Caco-2 (cell line): ENCODE data around the gene CFAP107. TPM values are rescaled to one million over a fixed set of nuclear protein-coding genes. Genes with fewer than 3 reads are reported as not detected.

Source experiments
- BruUV-seq: library from RNA; stranded (reverse); fragments of 400-500 nt; replicated peaks from 2 replicates; lab custom pipeline; 2021; lab: Mats Ljungman, UMichigan
- CTCF ChIA-PET: fragments of 300-600 bp; sonication (Branson Sonifier 250); formaldehyde crosslinking; loops from one replicate; lab custom pipeline; 2022; ENCODE audit warnings: antibody characterized with exemption; lab: Charles Lee
- POLR2A ChIA-PET: fragments of 300-600 bp; sonication (Branson Sonifier 250); formaldehyde crosslinking; loops from one replicate; lab custom pipeline; 2022; ENCODE audit warnings: antibody characterized with exemption; lab: Charles Lee
- DNase-seq, 2 experiments: peaks; one replicate each; pipeline versions ENCODE4 v3.0.0 to v3.0.0-alpha.2; 2020 to 2022
- H3K27me3 ChIP-seq: replicated peaks from 2 replicates; pipeline ENCODE4 v1.6.0; 2011; ENCODE audit warnings: low read length; ENCODE audit not compliant: control insufficient read depth, insufficient read depth
- H3K36me3 ChIP-seq: 2 replicates; pipeline ENCODE4 v1.5.1; 2011; ENCODE audit warnings: low read length; ENCODE audit not compliant: control insufficient read depth, insufficient read depth
- H3K4me1 ChIP-seq: fragments of 250-450 bp; sonication (Bioruptor Pico); 2 replicates; pipeline ENCODE4 v1.5.1; 2020; ENCODE audit warnings: mild to moderate bottlenecking
- H3K4me3 ChIP-seq: 2 replicates; pipeline ENCODE4 v1.5.1; 2011; ENCODE audit warnings: low read depth, mild to moderate bottlenecking, control low read depth, low read length
- H3K9me3 ChIP-seq: fragments of 250-450 bp; sonication (Bioruptor Pico); 2 replicates; pipeline ENCODE4 v1.5.1; 2020; ENCODE audit warnings: mild to moderate bottlenecking, moderate library complexity
- H3K27ac Mint-ChIP-seq: one replicate; pipeline ENCODE4 v1.8.0; 2022; ENCODE audit warnings: mixed read lengths; ENCODE audit not compliant: unreplicated experiment
- H3K27me3 Mint-ChIP-seq: one replicate; pipeline ENCODE4 v1.8.0; 2022; ENCODE audit warnings: mixed read lengths; ENCODE audit not compliant: insufficient read depth, unreplicated experiment
- H3K36me3 Mint-ChIP-seq: one replicate; pipeline ENCODE4 v1.8.0; 2022; ENCODE audit warnings: mild to moderate bottlenecking, mixed read lengths; ENCODE audit not compliant: insufficient read depth, unreplicated experiment
- H3K4me1 Mint-ChIP-seq: one replicate; pipeline ENCODE4 v1.8.0; 2022; ENCODE audit warnings: low read depth, mixed read lengths; ENCODE audit not compliant: unreplicated experiment
- H3K4me3 Mint-ChIP-seq: one replicate; pipeline ENCODE4 v1.8.0; 2022; ENCODE audit warnings: mild to moderate bottlenecking, moderate library complexity, mixed read lengths; ENCODE audit not compliant: unreplicated experiment
- H3K9me3 Mint-ChIP-seq: one replicate; pipeline ENCODE4 v1.8.0; 2022; ENCODE audit warnings: mixed read lengths; ENCODE audit not compliant: unreplicated experiment
- intact Hi-C: fragments of 100-400 bp; cut with micrococcal nuclease; formaldehyde crosslinking; loops from one replicate; pipeline ENCODE4 v1.10.0; 2022; ENCODE audit not compliant: unreplicated experiment
- total RNA-seq: library from RNA; stranded (reverse); gene quantifications from 2 replicates; pipeline ENCODE4 v1.2.3, GENCODE V29; 2022
- TF ChIP-seq, protein P1 (sequence below), 2 experiments: fragments of 200-600 bp in 1 of 2; IDR thresholded peaks; 1 replicate in 1 of 2; 2 replicates in 1 of 2; pipeline versions ENCODE4 v1.5.1 to v1.8.0; 2011 to 2022; ENCODE audit warnings: antibody characterized with exemption in 1 of 2, control low read depth in 1 of 2, inconsistent platforms in 1 of 2, low read depth in 1 of 2, low read length in 1 of 2, mild to moderate bottlenecking in 1 of 2, moderate library complexity in 1 of 2; ENCODE audit not compliant: insufficient read depth in 1 of 2, severe bottlenecking in 1 of 2, unreplicated experiment in 1 of 2

Gene CFAP107
- total RNA-seq, 1 experiment from 2014 or later, result not detected

DNA sequence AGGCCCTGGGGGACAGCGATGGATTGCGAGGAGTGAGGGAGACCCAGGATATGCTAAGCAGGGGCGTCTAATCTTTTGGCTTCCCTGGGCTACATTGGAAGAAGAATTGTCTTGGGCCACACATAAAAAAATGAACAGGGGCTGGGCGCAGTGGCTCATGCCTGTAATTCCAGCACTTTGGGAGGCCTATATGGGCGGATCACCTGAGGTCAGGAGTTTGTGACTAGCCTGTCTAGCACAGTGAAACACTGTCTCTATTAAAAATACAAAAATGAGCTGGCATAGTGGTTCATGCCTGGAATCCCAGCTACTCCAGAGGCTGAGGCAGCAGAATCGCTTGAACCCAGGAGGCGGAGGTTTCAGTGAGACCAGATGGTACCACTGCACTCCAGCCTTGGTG lies 16.8 kb downstream of the CFAP107 start:
- no peaks in the 10 kb centered on the region for H3K36me3 ChIP-seq
- no peak overlapping the region for H3K4me3 Mint-ChIP-seq
- peaks cover 6% of the 10 kb centered on the region for H3K4me1 Mint-ChIP-seq
- no peaks in the 10 kb centered on the region for H3K36me3 Mint-ChIP-seq
- ChIA-PET CTCF (no interaction called here), POLR2A (interaction anchor here (0.7 kb wide), 1 partner anchor 621 kb away, joined by 6 read pairs; no protein-coding TSS in a partner anchor)
- no TSS peak for BruUV-seq
- no peak overlapping the region for H3K27ac Mint-ChIP-seq
- H3K27me3 Mint-ChIP-seq, result peaks cover 4% of the 10 kb centered on the region
- no peak for DNase-seq
- no peaks in the 10 kb centered on the region for H3K4me1 ChIP-seq
- H3K9me3 Mint-ChIP-seq, result no peaks in the 10 kb centered on the region
- intact Hi-C loops, result no loop called here
- TF ChIP-seq, protein P1, sequence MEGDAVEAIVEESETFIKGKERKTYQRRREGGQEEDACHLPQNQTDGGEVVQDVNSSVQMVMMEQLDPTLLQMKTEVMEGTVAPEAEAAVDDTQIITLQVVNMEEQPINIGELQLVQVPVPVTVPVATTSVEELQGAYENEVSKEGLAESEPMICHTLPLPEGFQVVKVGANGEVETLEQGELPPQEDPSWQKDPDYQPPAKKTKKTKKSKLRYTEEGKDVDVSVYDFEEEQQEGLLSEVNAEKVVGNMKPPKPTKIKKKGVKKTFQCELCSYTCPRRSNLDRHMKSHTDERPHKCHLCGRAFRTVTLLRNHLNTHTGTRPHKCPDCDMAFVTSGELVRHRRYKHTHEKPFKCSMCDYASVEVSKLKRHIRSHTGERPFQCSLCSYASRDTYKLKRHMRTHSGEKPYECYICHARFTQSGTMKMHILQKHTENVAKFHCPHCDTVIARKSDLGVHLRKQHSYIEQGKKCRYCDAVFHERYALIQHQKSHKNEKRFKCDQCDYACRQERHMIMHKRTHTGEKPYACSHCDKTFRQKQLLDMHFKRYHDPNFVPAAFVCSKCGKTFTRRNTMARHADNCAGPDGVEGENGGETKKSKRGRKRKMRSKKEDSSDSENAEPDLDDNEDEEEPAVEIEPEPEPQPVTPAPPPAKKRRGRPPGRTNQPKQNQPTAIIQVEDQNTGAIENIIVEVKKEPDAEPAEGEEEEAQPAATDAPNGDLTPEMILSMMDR (IDR thresholded peaks at IDR 0.05; ENCODE audit: insufficient read depth in 1 of 2, low read depth in 1 of 2, low read length in 1 of 2, severe bottlenecking in 1 of 2, unreplicated experiment in 1 of 2), result no peak
- no peaks in the 10 kb centered on the region for H3K9me3 ChIP-seq
- H3K4me3 ChIP-seq, result no peak overlapping the region
- H3K27me3 ChIP-seq, result no peaks in the 10 kb centered on the region

DNA sequence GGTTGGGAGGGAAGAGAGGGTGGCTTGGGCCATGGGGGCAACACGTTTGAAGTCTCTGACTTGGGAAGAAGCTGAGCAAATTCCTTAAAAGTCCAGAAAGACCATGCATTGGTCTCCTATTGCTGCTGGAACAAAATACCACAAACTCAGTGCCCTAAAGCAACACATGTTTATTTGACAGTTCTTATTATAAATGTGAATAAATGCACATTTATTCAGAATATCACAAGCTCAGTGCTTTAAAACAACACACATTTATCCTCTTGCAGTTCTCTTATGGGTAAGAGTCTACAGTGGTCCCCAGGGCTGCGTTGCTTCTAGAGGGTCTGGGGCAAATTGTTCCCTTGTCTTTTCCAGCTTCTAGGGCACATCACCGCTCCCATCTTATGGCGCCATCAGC lies 17.5 kb downstream of the CFAP107 start:
- POLR2A ChIA-PET, result interaction anchor here (0.7 kb wide), 1 partner anchor 622 kb away, joined by 6 read pairs; no protein-coding TSS in a partner anchor
- H3K36me3 ChIP-seq, result no peaks in the 10 kb centered on the region
- no peak for DNase-seq
- H3K27me3 ChIP-seq, result no peaks in the 10 kb centered on the region
- BruUV-seq, result no TSS peak
- H3K4me3 ChIP-seq, result no peak overlapping the region
- intact Hi-C loops, result no loop called here
- CTCF ChIA-PET, result no interaction called here
- Mint-ChIP-seq H3K4me1 (peaks cover 6% of the 10 kb centered on the region), H3K9me3 (no peaks in the 10 kb centered on the region), H3K4me3 (no peak overlapping the region), H3K27ac (no peak overlapping the region), H3K36me3 (no peaks in the 10 kb centered on the region), H3K27me3 (peaks cover 4% of the 10 kb centered on the region)
- H3K9me3 ChIP-seq, result no peaks in the 10 kb centered on the region
- no peaks in the 10 kb centered on the region for H3K4me1 ChIP-seq
- TF ChIP-seq, protein P1 (IDR thresholded peaks at IDR 0.05; ENCODE audit: insufficient read depth in 1 of 2, low read depth in 1 of 2, low read length in 1 of 2, severe bottlenecking in 1 of 2, unreplicated experiment in 1 of 2), result no peak

DNA sequence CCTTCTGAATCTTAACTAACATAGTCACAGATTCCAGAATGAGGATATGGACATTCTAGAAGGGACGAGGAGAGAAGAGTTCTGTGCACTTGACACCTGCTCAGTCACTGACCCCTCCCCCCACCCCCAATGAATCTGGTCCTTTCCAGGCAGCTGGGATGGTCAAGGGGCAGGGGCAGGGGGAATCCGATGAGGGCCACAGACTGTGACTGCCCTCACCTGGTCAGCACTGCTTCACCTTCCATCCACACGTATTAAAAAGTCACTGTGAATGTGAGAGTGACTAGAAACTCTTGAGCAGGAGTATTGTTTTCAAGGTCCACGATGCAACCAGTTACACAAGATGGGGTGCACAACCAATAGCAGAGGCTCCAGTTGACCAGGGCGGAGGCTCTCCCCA lies 18.0 kb downstream of the CFAP107 start:
- no peak for DNase-seq
- Histone ChIP-seq H3K36me3 (no peaks in the 10 kb centered on the region), H3K4me1 (no peaks in the 10 kb centered on the region), H3K4me3 (no peak overlapping the region), H3K27me3 (no peaks in the 10 kb centered on the region), H3K9me3 (no peaks in the 10 kb centered on the region)
- CTCF ChIA-PET, result no interaction called here
- Mint-ChIP-seq H3K4me3 (no peak overlapping the region), H3K9me3 (no peaks in the 10 kb centered on the region), H3K4me1 (peaks cover 6% of the 10 kb centered on the region), H3K36me3 (no peaks in the 10 kb centered on the region), H3K27me3 (peaks cover 4% of the 10 kb centered on the region), H3K27ac (no peak overlapping the region)
- TF ChIP-seq, protein P1 (IDR thresholded peaks at IDR 0.05; ENCODE audit: insufficient read depth in 1 of 2, low read depth in 1 of 2, low read length in 1 of 2, severe bottlenecking in 1 of 2, unreplicated experiment in 1 of 2), result no peak
- intact Hi-C loops, result no loop called here
- no TSS peak for BruUV-seq
- POLR2A ChIA-PET, result no interaction called here
